Heart left ventricle (tissue), 16 donors: ENCODE measurements around the gene THAP4. TPM values are rescaled to one million over a fixed set of nuclear protein-coding genes. Genes with fewer than 3 reads are reported as not detected.

Experiments
- ATAC-seq, 4 donors: fragments of 200-7000 bp; cut with Tn5 transposase; one replicate each; pipeline ENCODE4 v1.9.1; 2020 to 2022; ENCODE audit warnings: moderate library complexity in 4 of 4, mild to moderate bottlenecking in 3 of 4, moderate number of reproducible peaks in 1 of 4
- DNase-seq, 5 donors: peaks; one replicate each; pipeline ENCODE4 v3.0.0-alpha.2; 2020
- H3K27ac ChIP-seq, 12 donors: fragments of 200-600 bp; sonication (generic) in 4 of 12; one replicate each; pipeline versions ENCODE4 v1.5.0 to v1.8.0; 2016 to 2022; ENCODE audit warnings: mild to moderate bottlenecking in 2 of 12
- H3K27me3 ChIP-seq, 9 donors: fragments of 200-600 bp; sonication (generic) in 2 of 9; one replicate each; pipeline versions ENCODE4 v1.5.1 to v1.8.0; 2016 to 2022; ENCODE audit warnings: mild to moderate bottlenecking in 3 of 9
- H3K36me3 ChIP-seq, 9 donors: fragments of 200-600 bp; sonication (generic) in 2 of 9; one replicate each; pipeline versions ENCODE4 v1.5.0 to v1.8.0; 2018 to 2022; ENCODE audit warnings: mild to moderate bottlenecking in 2 of 9
- H3K4me1 ChIP-seq, 12 donors: fragments of 200-600 bp; sonication (generic) in 4 of 12; one replicate each; pipeline versions ENCODE4 v1.5.0 to v1.8.0; 2016 to 2022; ENCODE audit warnings: mild to moderate bottlenecking in 3 of 12
- H3K4me3 ChIP-seq, 12 donors: fragments of 200-600 bp; sonication (generic) in 4 of 12; one replicate each; pipeline versions ENCODE4 v1.5.0 to v1.8.0; 2017 to 2022; ENCODE audit warnings: mild to moderate bottlenecking in 9 of 12, moderate library complexity in 4 of 12
- H3K9me3 ChIP-seq, 12 donors: fragments of 200-600 bp; sonication (generic) in 4 of 12; one replicate each; pipeline versions ENCODE4 v1.5.0 to v1.8.0; 2016 to 2022; ENCODE audit warnings: mild to moderate bottlenecking in 1 of 12
- POLR2A ChIP-seq, 2 donors: fragments of 450-650 bp; IDR thresholded peaks; one replicate each; pipeline ENCODE4 v1.6.1; 2017; ENCODE audit warnings: antibody characterized with exemption in 2 of 2, mild to moderate bottlenecking in 2 of 2, moderate library complexity in 2 of 2
- WGBS, 4 donors: extraction: QIAGEN DNeasy Blood & Tissue Kit in 2 of 4; methylation state at CpG; one replicate each; pipeline versions ENCODE4 v1.1.5 to v1.1.7; 2013 to 2018; 5-methylcytosine and 5-hydroxymethylcytosine counted together
- intact Hi-C, 10 donors: fragments of 100-400 bp; cut with DNase I; formaldehyde crosslinking; loops; one replicate each; pipeline versions ENCODE4 v1.11.1 to v1.14.2; 2022
- polyA plus RNA-seq, 2 donors: library from polyadenylated mRNA; stranded (reverse); fragments of 200-250 nt; gene quantifications; one replicate each; pipeline ENCODE4 v1.2.3, GENCODE V29; 2013
- total RNA-seq, 9 donors: library from RNA; depleted of rRNA in 2 of 9; stranded (reverse); fragments of >200 nt in 2 of 9; fragmentation: NEBNext Ultra II Directional in 3 of 9; extraction: Animal tissue kit (Norgen Biotek cat#: 25700) in 3 of 9; gene quantifications; one replicate each; pipeline versions ENCODE4 v1.1.0 to v1.2.4, GENCODE V29; 2016 to 2023
- TF ChIP-seq, protein P1 (sequence below), 12 donors: fragments of 200-600 bp; sonication (generic) in 4 of 12; IDR thresholded peaks; one replicate each; pipeline versions ENCODE4 v1.5.0 to v1.8.0; 2018 to 2022; ENCODE audit warnings: antibody characterized with exemption in 12 of 12, mild to moderate bottlenecking in 5 of 12
- donor health status: ischemic (EF 13 %, LVEDD 7.1; RV severe dilation, severe dysfunction).
- donor health status: healthy with polysubstance abuse.
- donor health status: DM: no; HTN: yes; CAD: no.
- donor health status: DM: no; HTN: no; CAD: no.
- donor health status: ischemic (EF 25% LVEDD 6.9; RV normal size, moderate dysfunction).
- donor health status: ischemic (EF 25% LVEDD 5.7; RV mildly dilated, moderate dysfunction).
- donor health status: healthy.
- donor health status: DM: yes; HTN: yes; CAD: no.
- donor health status: ischemic (EF 35%, LVEDD 5.7; RV mildly dilated, moderate dysfunction).
- donor health status: nonischemic (EF 11% LVEDD 7.7; RV severe dilation, severe dysfunction).
- donor health status: DM: yes; HTN: yes; CAD: no.
- donor health status: PGD.
- donor health status: ischemic (EF 29% LVEDD 5.4; RV normal size, mild dysfunction).
- donor health status: nonischemic (EF 23%, LVEDD 6.1; RV moderate dilation, normal function).

The THAP4 gene
- total and polyA plus RNA-seq, 11 donors: 61.7 to 110 (median 80.4) TPM

DNA sequence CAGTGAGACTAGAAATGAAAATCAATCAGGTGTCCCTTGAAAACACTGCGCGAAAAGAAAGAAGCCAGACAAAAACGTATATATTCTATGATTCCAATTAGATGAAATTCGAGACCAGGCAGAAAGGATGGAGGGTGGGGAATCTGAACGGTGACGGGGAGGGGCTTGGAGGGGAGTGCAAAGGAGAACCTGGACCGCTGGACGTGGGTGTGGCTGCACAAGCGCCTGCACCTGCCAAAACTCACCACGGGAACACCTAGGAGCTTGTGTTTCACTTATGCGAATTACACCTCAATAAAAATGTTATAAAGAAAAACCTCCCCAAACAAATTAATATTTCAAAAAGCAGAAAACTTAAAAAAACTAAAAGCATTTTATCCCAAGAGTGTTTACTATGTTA is 21.9 kb downstream of the THAP4 start:
- H3K27ac ChIP-seq: no peak overlapping the region
- intact Hi-C loops: loop anchor here in 6 of 10 donors (5.0 to 10.0 kb wide), 3 partner anchors 108 to 260 kb away; partner anchors contain the start of genes STK25 (in 5 of the 6) and FARP2 (in 2 of the 6)
- DNase-seq (no peak), ATAC-seq (no peak)
- TF ChIP-seq POLR2A (IDR thresholded peaks at IDR 0.05): no peak
- TF ChIP-seq, protein P1, sequence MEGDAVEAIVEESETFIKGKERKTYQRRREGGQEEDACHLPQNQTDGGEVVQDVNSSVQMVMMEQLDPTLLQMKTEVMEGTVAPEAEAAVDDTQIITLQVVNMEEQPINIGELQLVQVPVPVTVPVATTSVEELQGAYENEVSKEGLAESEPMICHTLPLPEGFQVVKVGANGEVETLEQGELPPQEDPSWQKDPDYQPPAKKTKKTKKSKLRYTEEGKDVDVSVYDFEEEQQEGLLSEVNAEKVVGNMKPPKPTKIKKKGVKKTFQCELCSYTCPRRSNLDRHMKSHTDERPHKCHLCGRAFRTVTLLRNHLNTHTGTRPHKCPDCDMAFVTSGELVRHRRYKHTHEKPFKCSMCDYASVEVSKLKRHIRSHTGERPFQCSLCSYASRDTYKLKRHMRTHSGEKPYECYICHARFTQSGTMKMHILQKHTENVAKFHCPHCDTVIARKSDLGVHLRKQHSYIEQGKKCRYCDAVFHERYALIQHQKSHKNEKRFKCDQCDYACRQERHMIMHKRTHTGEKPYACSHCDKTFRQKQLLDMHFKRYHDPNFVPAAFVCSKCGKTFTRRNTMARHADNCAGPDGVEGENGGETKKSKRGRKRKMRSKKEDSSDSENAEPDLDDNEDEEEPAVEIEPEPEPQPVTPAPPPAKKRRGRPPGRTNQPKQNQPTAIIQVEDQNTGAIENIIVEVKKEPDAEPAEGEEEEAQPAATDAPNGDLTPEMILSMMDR (IDR thresholded peaks at IDR 0.05): no peak
- no peaks in the 10 kb centered on the region for H3K9me3 ChIP-seq
- no peak overlapping the region for H3K4me3 ChIP-seq
- no peaks in the 10 kb centered on the region for H3K27me3 ChIP-seq
- peaks cover 0 to 2% (median 0%) of the 10 kb centered on the region in 9 donors for H3K36me3 ChIP-seq
- peaks cover 0 to 54% (median 30%) of the 10 kb centered on the region in 12 donors for H3K4me1 ChIP-seq
- 86 to 89% (median 89%) methylated on average over 11 of the region's 11 CpGs for WGBS, 4 donors

DNA sequence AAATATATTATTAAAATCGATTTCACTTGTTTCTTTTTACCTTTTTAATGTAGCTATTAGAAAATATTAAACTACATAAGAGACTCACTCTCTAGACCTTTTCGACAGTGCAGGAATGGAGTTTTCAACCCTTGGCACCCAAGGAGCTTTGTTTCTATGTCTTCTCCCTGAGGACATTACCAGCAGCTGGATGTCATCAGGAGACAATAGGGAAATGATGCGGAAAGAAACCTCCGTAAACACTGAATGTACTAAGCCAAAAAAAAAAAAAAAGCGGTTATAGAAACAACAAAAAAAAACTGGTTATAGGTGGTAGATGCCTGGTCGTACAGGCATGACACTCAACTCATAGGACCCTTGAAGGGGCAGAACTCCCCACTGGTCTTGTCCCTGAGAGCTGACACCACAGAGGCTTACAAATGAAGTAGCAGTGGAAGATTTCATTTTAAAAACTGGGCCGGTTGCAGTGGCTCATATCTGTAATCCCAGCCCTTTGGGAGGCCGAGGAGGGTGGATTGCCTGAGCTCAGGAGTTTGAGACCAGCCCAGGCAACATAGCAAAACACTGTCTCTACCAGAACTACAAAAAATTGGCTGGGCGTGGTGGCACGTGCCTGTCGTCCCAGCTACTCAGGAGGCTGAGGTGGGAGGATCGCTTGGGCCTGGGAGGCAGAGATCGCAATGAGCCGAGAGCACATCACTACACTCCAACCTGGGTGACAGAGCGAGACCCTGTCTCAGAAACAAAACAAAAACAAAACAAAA is 23.8 kb downstream of the THAP4 start:
- intact Hi-C loops: loop anchor here in 6 of 10 donors (5.0 to 10.0 kb wide), 3 partner anchors 106 to 258 kb away; partner anchors contain the start of genes STK25 (in 4 of the 6) and FARP2 (in 2 of the 6)
- Histone ChIP-seq H3K27me3 (no peaks in the 10 kb centered on the region), H3K36me3 (peaks cover 0 to 3% (median 0%) of the 10 kb centered on the region in 9 donors), H3K4me3 (no peak overlapping the region), H3K9me3 (no peaks in the 10 kb centered on the region), H3K4me1 (peaks cover 0 to 59% (median 32%) of the 10 kb centered on the region in 12 donors), H3K27ac (peak overlapping the region in 9 of 12 donors; percentile 3 to 41 (median 29))
- ATAC-seq: no peak
- 59 to 71% (median 63%) methylated on average over 15 of the region's 15 CpGs for WGBS, 4 donors
- TF ChIP-seq, protein P1 (IDR thresholded peaks at IDR 0.05): no peak
- TF ChIP-seq POLR2A (IDR thresholded peaks at IDR 0.05): no peak
- DNase-seq: peak in 2 of 5 donors; percentile 6 to 62

DNA sequence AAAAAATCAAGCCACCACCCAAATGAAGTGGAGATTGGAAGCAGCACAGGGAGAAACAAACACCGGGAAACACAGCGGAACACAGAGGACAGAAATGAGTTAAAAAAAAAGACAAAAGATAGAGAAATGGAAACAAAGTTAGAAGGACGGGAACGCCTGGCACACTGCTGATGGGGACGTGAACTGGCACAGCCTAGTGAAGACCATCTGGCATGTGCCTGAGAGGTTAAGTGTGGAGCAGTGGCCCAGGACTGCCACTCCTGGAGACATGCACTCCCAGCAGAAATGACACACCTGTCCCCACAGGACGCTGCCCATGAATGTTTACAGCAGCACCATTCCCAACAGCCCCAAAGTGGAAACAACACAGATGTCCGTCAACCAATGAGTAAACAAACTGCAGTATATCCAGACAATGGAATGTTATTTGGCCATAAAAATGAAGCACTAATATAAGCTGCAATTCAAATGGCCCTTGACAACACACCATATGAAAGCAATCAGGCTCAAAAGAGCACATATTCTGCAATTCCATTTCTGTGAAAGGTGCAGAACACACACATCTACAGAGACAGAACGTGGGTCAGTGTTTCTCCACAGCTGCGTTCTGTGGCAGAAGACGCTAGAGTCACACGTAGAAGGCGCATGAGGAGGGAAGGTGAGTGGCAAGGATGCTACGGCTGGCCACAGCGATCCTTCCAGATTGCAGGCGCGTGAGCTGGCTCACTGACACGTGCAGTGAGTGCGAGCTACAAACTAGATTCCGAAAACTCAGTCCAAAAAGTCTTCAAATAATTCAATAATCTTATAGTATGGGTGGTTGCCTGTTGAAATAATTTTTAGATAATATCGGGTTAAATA is 24.6 kb downstream of the THAP4 start:
- TF ChIP-seq POLR2A (IDR thresholded peaks at IDR 0.05): no peak
- TF ChIP-seq, protein P1 (IDR thresholded peaks at IDR 0.05): no peak
- Histone ChIP-seq H3K27me3 (no peaks in the 10 kb centered on the region), H3K9me3 (no peaks in the 10 kb centered on the region), H3K27ac (peak overlapping the region in 4 of 12 donors; percentile 11 to 35 (median 17)), H3K4me3 (no peak overlapping the region), H3K36me3 (peaks cover 0 to 6% (median 4%) of the 10 kb centered on the region in 9 donors), H3K4me1 (peaks cover 0 to 51% (median 24%) of the 10 kb centered on the region in 12 donors)
- intact Hi-C loops: loop anchor here in 6 of 10 donors (5.0 to 10.0 kb wide), 3 partner anchors 105 to 258 kb away; partner anchors contain the start of genes STK25 (in 4 of the 6) and FARP2 (in 2 of the 6)
- ATAC-seq: no peak
- WGBS, 4 donors: 77 to 85% (median 83%) methylated on average over 20 of the region's 20 CpGs
- DNase-seq: no peak
